UCSD-AML1 (cell line): ENCODE data around the gene IER3IP1.
"Not testable (repeated sequence)": the region's sequence is repeated elsewhere in the genome, so short reads cannot be mapped to it uniquely, and the experiment has no call there.

Experiments used
- DNase-seq: peaks from one replicate; lab custom pipeline; 2025; ENCODE audit not compliant: unreplicated experiment; lab: John Stamatoyannopoulos, UW

The IER3IP1 gene

GRCh38 chr18:47175898-47176575, at the start of gene IER3IP1:
IER3IP1 (minus strand) TSS chr18:47176364; CDS start chr18:47176277, 87 bp downstream.
- DNase-seq, result peak; percentile 92

- DNase-seq, result no peak
These were observed 39.5 kb upstream of the IER3IP1 start for GRCh38 chr18:47215554-47216138.

- no peak for DNase-seq
These were observed 33.0 kb upstream of the IER3IP1 start for GRCh38 chr18:47209171-47209570.

- no peak for DNase-seq
These were observed 30.9 kb upstream of the IER3IP1 start for GRCh38 chr18:47206945-47207637.

- DNase-seq, result no peak
These were observed 28.9 kb upstream of the IER3IP1 start for GRCh38 chr18:47204908-47205522.

GRCh38 chr18:47203626-47204464, 27.7 kb upstream of the IER3IP1 start:
- no peak for DNase-seq

DNA sequence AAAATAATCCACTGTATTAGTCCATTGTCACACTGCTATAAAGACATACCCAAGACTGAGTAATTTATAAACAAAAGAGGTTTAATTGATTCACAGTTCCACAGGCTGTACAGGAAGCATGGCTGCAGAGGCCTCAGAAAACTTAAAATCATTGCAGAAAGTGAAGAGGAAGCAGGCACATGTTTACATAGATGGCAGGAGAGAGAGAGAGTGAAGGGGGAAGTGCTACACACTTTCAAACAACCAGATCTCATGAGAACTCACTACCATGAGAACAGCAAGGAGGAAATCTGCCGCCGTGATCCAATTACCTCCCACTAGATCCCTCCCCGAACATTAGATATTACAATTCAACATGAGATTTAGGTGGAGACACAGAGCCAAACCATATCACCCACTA, 19.8 kb upstream of the IER3IP1 start:
- not testable (repeated sequence) for DNase-seq

DNA sequence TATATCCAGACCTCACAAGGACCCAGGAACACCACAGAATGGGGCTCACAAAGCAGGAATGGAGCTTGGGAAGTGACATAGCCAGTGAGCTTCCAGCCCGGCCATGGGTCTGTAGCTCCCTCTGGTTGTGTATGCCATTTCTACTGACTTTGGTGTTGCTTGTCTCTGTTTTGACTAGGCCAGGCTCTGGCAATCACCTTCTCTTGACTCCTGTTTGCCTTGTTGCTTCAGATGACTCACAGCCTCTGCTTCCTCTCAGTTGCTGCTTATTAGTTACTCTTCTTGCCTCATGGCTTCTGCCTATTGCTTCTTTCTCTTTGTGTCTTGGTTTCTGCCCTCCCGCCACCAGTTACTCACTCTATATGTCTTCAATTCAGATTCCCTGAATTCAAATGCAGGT, 15.8 kb upstream of the IER3IP1 start:
- no peak for DNase-seq

GRCh38 chr18:47187721-47188120, 11.6 kb upstream of the IER3IP1 start:
- no peak for DNase-seq

- no peak for DNase-seq
These were observed 8.4 kb upstream of the IER3IP1 start for GRCh38 chr18:47184419-47185050.

DNA sequence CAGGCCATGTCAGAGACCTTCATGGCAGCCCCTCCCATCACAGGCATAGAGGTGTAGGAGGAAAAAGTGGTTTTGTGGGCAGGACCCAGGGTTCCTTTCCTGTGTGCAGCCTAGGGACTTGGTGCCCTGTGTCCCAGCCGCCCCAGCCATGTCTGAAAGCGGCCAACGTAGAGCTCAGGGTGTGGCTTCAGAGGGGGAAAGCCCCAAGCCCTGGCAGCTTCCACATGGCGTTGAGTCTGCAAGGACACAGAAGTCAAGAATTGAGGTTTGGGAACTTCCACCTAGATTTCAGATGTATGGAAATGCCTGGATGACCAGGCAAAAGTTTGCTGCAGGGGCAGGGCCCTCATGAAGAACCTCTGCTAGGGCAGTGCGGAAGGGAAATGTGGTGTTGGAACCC, 6.0 kb upstream of the IER3IP1 start:
- DNase-seq, result not testable (repeated sequence)

- no peak for DNase-seq
These were observed 4.6 kb upstream of the IER3IP1 start for GRCh38 chr18:47180765-47181164.

GRCh38 chr18:47179520-47179919, 3.4 kb upstream of the IER3IP1 start:
- no peak for DNase-seq

- no peak for DNase-seq
These were observed 774 bp downstream of the IER3IP1 start for GRCh38 chr18:47175283-47175897.

DNA sequence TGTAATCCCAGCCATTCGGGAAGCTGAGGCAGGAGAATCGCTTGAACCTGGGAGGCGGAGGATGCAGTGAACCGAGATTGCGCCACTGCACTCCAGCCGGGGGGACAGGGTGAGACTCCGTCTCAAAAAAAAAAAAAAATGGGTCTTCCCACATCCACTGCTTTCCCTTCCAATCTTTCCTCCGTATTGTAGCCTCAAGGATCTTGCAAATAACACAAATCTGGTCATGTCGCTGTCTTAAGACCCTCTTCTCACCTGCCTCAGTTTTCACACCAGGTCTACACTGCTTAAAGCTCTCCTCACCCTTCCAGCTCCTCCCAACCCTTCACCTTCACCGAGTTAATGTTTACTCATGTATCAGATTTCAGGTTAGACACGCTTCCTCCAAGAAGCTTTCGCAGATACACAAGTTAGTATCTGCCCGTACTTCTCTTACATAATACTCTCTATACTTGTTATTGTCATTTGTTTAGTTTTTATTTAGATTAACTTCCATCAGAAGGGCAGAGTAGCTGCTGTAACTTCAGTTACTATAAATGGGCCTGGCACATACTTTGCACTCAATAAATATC, 1.5 kb downstream of the IER3IP1 start:
- DNase-seq, result no peak

DNA sequence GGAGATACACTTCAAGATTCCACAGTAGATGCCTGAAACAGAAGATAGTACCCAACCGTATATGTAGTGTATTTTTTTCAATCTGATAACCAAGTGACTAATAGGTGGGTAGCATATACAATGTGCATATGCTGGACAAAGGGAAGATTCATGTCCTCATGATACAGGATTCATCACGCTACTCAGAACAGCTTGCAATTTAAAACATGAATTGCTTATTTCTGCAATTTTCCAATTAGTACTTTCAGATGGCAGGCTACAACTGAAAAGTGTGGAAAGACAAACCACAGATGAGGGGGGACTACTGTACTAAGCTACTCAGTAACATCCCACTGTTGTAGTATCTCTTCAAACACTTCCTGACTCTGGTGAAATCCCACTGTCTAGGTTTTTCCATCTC, 3.7 kb downstream of the IER3IP1 start:
- DNase-seq, result no peak

GRCh38 chr18:47168913-47169312, 7.3 kb downstream of the IER3IP1 start:
- DNase-seq, result no peak

DNA sequence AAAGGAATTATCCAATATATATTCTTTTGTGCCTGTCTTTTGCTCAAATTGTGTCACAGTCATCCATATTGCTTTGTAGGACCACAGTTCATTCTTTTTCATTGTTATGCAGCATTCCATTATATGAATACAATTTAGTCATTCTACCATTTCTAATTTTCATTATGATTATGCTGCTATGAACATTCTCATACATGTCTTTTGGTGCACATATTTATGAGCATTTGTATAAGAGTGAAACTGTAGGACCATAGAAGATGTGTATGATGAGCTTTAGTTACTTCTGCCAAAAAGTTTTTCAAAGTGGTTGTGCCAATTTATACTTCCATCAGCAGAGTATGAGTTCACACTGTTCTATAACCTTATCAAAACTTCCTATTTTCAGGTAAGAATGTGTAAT, 7.7 kb downstream of the IER3IP1 start:
- DNase-seq, result no peak

DNA sequence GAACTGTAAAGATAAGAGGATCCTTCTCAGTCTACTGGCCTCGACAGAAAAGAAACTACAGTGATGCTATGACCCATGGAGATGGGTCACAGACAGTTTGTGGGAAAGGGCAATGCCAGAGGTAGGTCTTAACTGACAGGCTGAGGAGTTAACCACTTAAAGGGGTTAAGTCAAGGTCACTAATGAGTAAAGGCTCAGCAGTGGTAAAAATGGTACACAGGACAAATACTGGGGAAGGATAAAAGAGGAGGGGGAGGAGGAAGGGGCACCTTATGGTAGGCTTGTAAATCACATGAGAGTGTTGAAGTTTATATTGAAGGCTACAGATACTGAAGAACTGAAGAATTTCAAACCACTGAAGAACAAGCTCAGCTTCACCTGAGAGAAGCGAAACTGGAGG, 9.9 kb downstream of the IER3IP1 start:
- DNase-seq, result no peak

GRCh38 chr18:47163241-47163640, 12.9 kb downstream of the IER3IP1 start:
- DNase-seq, result no peak
